Psoas muscle (tissue), 8 donors: ENCODE measurements around the gene CACNA2D1. TPM values are rescaled to one million over a fixed set of nuclear protein-coding genes. Genes with fewer than 3 reads are reported as not detected.
A peak's percentile ranks its signal among the peaks of the same experiment; 100 is the strongest.

Experiments used
- ATAC-seq, 4 donors: fragments of 200-7000 bp; cut with Tn5 transposase; one replicate each; pipeline ENCODE4 v1.9.1; 2020; ENCODE audit warnings: moderate library complexity in 3 of 4, mild to moderate bottlenecking in 2 of 4
- DNase-seq, 2 donors: peaks; one replicate each; pipeline ENCODE4 v3.0.0-alpha.2; 2020
- H3K27ac ChIP-seq: fragments of 200-600 bp; one replicate; pipeline ENCODE4 v1.8.0; 2022
- H3K27me3 ChIP-seq, 3 donors: fragments of 200-600 bp in 1 of 3; one replicate each; pipeline versions ENCODE4 v1.6.1 to v1.8.0; 2013 to 2022; ENCODE audit warnings: low read length in 2 of 3, mild to moderate bottlenecking in 2 of 3, moderate library complexity in 1 of 3; ENCODE audit not compliant: insufficient read depth in 3 of 3
- H3K36me3 ChIP-seq, 2 donors: fragments of 200-600 bp in 1 of 2; one replicate each; pipeline versions ENCODE4 v1.6.1 to v1.8.0; 2013 to 2022; ENCODE audit warnings: low read depth in 1 of 2, mild to moderate bottlenecking in 1 of 2, moderate library complexity in 1 of 2; ENCODE audit not compliant: insufficient read depth in 1 of 2
- H3K4me1 ChIP-seq: fragments of 200-600 bp; one replicate; pipeline ENCODE4 v1.8.0; 2022
- H3K4me3 ChIP-seq: fragments of 200-600 bp; one replicate; pipeline ENCODE4 v1.8.0; 2022; ENCODE audit warnings: mild to moderate bottlenecking
- H3K9me3 ChIP-seq: fragments of 200-600 bp; one replicate; pipeline ENCODE4 v1.8.0; 2022
- WGBS, 3 donors: extraction: QIAGEN DNeasy Blood & Tissue Kit; methylation state at CpG; one replicate each; pipeline versions ENCODE4 v1.1.6 to v1.1.7; 2013; 5-methylcytosine and 5-hydroxymethylcytosine counted together
- intact Hi-C, 2 donors: fragments of 100-400 bp; cut with DNase I; formaldehyde crosslinking; loops; one replicate each; pipeline versions ENCODE4 v1.11.0 to v1.14.2; 2022
- polyA plus RNA-seq, 3 donors: library from polyadenylated mRNA; stranded (reverse); fragments of 200-250 nt; gene quantifications; one replicate each; pipeline ENCODE4 v1.2.3, GENCODE V29; 2013
- total RNA-seq, 4 donors: library from RNA; stranded (reverse); fragmentation: NEBNext Ultra II Directional in 2 of 4; extraction: Animal tissue kit (Norgen Biotek cat#: 25700) in 2 of 4; gene quantifications; one replicate each; pipeline versions ENCODE4 v1.2.1 to v1.2.4, GENCODE V29; 2021 to 2023
- TF ChIP-seq, protein P1 (sequence below): fragments of 200-600 bp; IDR thresholded peaks from one replicate; pipeline ENCODE4 v1.8.0; 2022; ENCODE audit warnings: antibody characterized with exemption
- donor health status: healthy with polysubstance abuse.
- donor health status: DM: no; HTN: no; CAD: no; lungs with moderate emphysema.
- donor health status: Bipolar disorder and iron deficiency.
- donor health status: healthy.
- donor health status: DM: yes; HTN: yes; CAD: no.
- donor health status: DM: no; HTN: no; CAD: no.
- donor health status: DM: no; HTN: no; CAD: no.
- donor health status: DM: yes; HTN: yes; CAD: no.

The CACNA2D1 gene
- total and polyA plus RNA-seq, 7 donors = 10.2 to 167 (median 97.5) TPM

DNA sequence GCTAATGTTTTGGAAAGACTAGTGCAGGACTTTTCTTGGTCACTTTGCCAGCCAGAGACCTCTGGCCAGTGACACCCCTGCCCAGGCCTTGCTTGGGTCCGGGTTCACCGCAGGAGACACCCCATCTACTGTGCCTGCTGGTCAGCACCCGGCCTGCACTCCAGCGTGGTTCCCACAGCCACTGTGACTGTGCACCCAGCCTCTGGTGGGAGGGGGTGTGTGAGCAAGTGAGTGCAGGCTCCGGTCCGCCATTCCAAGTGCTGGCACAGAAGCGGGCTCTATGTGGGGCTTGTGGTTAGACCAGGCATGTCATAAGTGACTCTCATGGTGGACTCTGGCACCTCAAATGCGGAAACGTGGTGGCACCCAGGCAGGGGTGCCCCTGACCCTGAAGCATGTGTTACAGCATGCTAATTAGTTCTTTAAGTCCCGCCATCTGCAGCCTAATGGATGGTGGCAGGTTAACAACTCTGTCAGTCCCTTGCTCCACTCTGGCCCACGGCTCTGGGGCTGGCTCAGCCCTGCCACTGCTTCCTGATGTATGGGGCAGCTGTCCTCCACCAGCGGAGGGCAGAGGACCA, 361.8 kb downstream of the CACNA2D1 start:
- intact Hi-C loops = no loop called here
- Histone ChIP-seq H3K27me3 (no peaks in the 10 kb centered on the region), H3K4me3 (no peak overlapping the region), H3K4me1 (no peaks in the 10 kb centered on the region), H3K27ac (no peak overlapping the region), H3K9me3 (no peaks in the 10 kb centered on the region), H3K36me3 (peaks cover 0 to 26% of the 10 kb centered on the region in 2 donors)
- ATAC-seq (peak in 3 of 4 donors; percentile 13 to 44 (median 30)), DNase-seq (peak; percentile 9 to 39)
- TF ChIP-seq, protein P1, sequence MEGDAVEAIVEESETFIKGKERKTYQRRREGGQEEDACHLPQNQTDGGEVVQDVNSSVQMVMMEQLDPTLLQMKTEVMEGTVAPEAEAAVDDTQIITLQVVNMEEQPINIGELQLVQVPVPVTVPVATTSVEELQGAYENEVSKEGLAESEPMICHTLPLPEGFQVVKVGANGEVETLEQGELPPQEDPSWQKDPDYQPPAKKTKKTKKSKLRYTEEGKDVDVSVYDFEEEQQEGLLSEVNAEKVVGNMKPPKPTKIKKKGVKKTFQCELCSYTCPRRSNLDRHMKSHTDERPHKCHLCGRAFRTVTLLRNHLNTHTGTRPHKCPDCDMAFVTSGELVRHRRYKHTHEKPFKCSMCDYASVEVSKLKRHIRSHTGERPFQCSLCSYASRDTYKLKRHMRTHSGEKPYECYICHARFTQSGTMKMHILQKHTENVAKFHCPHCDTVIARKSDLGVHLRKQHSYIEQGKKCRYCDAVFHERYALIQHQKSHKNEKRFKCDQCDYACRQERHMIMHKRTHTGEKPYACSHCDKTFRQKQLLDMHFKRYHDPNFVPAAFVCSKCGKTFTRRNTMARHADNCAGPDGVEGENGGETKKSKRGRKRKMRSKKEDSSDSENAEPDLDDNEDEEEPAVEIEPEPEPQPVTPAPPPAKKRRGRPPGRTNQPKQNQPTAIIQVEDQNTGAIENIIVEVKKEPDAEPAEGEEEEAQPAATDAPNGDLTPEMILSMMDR = peak; percentile 8
- 77 to 82% (median 82%) methylated on average over 12 of the region's 12 CpGs for WGBS, 3 donors

DNA sequence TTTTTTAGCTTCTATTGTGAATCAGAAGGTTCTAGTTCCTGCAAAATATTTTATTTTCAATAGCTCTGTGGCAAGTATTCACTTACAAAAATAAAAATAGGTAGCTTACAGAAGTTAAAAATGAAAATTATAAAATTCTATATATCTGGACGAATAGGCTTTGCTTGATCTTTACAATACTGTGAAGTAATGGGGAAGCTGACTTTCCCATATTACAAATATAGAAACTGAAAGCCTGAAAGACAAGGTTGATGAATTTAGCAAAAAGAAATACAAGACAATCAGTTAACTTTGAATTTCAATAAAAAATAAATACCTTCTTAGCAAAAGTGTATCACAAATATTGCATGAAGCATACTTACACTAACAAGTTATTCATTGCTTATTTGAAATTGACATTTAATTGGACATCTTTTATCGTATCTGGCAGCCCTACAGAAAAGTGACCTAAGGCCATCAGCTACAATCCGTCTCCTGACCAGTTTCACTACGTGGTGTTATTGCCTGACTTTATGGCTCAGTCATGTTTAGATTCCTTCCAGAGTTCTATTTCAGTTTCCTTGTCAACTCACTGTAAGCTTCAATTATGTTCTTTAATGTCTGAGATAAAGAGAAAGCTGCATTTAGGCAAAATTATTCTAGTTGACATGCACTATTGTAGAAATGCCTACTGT, 363.2 kb downstream of the CACNA2D1 start:
- Histone ChIP-seq H3K36me3 (peaks cover 0 to 26% of the 10 kb centered on the region in 2 donors), H3K27me3 (no peaks in the 10 kb centered on the region), H3K9me3 (no peaks in the 10 kb centered on the region), H3K27ac (no peak overlapping the region), H3K4me1 (no peaks in the 10 kb centered on the region), H3K4me3 (no peak overlapping the region)
- no peak for DNase-seq
- intact Hi-C loops = no loop called here
- no peak for ATAC-seq
- TF ChIP-seq, protein P1 = no peak
- 55 to 72% (median 60%) methylated on average over 4 of the region's 4 CpGs for WGBS, 3 donors

DNA sequence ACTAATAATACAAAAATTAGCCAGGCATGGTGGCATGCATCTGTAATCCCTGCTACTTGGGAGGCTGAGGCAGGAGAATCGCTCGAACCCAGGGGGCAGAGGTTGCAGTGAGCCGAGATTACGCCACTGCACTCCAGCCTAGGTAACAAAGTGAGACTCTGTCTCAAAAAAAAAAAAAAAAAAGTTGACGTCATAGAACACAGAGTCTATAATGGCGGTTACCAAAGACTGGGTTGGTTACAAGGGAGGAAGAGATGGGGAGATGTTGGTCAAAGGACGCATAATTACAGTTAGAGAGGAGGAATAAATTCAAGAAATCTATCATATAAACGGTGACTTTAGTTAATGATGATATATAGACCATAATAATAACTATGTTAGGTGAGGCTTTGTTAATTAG, 364.1 kb downstream of the CACNA2D1 start:
- TF ChIP-seq, protein P1 = no peak
- no peaks in the 10 kb centered on the region for H3K4me1 ChIP-seq
- intact Hi-C loops = no loop called here
- peaks cover 0 to 21% of the 10 kb centered on the region in 2 donors for H3K36me3 ChIP-seq
- H3K9me3 ChIP-seq = no peaks in the 10 kb centered on the region
- WGBS, 3 donors = 96 to 98% (median 97%) methylated on average over 8 of the region's 8 CpGs
- H3K27me3 ChIP-seq = no peaks in the 10 kb centered on the region
- ATAC-seq (no peak), DNase-seq (no peak)
- H3K27ac ChIP-seq = no peak overlapping the region
- H3K4me3 ChIP-seq = no peak overlapping the region

DNA sequence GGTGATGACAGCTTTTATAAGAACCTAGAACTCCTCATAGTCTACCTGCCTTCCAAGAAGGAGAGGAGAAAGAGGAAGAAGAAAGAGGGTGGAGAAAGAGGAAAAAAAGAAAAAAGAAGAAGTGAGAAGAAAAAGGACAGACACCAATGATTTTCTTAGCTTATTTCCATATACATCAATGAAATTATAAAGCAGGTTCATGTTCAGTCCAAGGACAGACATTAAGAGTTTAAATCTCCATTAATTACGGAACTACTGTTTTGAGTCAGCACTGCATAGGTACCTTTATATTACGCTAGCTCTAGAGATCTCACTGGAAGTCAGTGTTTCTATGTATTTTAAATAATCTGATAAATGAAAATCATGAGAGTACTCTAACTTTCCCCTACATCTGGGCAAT, 364.8 kb downstream of the CACNA2D1 start:
- no peak for ATAC-seq
- WGBS, 3 donors = 97 to 100% (median 98%) methylated on average over 2 of the region's 2 CpGs
- intact Hi-C loops = no loop called here

More for the DNA sequence above, 364.8 kb downstream of the CACNA2D1 start:
- Histone ChIP-seq H3K4me1 (no peaks in the 10 kb centered on the region), H3K36me3 (peaks cover 0 to 14% of the 10 kb centered on the region in 2 donors), H3K4me3 (no peak overlapping the region), H3K27ac (no peak overlapping the region), H3K27me3 (no peaks in the 10 kb centered on the region), H3K9me3 (no peaks in the 10 kb centered on the region)
- no peak for DNase-seq
- TF ChIP-seq, protein P1 = no peak
